HG02642 (cell line): ENCODE results near the gene LYPLAL1.
"Not testable (repeated sequence)": the region's sequence is repeated elsewhere in the genome, so short reads cannot be mapped to it uniquely, and the experiment has no call there.

Source experiments
- ATAC-seq: cut with Tn5 transposase; IDR thresholded peaks from one replicate; pipeline ENCODE4 v1.9.1; 2021; ENCODE audit warnings: mild to moderate bottlenecking; ENCODE audit not compliant: unreplicated experiment, poor library complexity

The LYPLAL1 gene

DNA sequence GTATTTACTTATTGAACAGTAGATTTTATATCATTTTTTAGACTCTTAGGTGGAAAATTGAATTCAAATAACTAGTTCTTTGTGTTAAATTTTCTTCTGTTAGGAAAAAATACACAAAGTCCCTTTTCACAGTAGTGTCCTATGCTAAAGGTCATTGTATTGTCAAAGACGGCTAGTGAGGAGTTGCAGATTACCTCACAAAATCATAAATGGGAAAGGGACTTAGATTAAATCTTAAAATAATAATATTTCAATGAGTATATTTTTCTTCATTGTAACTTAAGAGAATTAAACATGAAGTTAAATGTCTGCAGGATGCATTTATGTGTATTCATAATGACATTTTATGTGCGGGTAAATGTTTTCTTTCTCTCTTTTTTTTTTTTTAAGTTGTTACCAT, 32.7 kb downstream of the LYPLAL1 start:
- no peak for ATAC-seq

DNA sequence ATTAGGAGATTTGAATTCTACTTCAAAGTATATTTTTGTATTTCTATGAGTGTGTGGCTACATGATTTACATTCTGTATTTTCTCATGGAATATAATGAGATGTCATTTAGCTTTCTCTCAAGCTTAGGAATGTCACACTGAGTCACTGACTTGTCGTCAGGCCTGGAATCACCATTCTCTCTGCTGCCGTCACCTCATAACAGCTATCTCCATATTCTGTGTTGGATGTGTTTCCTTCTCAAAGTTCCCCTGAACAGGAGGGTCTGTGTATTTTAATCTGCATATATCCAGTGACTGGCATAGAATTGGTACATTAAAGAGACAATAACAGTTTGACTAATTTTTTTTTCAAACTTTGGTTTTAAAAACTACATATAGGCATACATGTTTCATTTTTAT, 35.9 kb downstream of the LYPLAL1 start:
- no peak for ATAC-seq

DNA sequence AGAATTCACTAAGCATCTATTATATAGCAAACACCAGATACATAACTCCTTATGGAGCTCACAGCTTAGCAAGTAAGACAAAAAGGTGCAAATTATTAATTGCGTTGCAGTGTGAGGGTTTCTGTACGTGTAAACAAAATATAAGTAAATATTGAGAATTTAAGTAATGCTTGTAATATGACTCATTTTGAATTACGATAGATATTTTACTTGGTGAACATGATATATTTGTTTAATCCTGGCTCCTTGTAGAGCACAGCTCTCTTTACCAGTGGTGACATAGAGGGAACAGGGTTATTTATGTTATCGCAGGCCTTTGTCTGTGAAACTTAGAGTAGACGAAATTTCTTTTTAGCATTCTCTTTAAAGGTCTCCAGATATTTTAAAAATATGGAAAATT, 36.4 kb downstream of the LYPLAL1 start:
- no peak for ATAC-seq

DNA sequence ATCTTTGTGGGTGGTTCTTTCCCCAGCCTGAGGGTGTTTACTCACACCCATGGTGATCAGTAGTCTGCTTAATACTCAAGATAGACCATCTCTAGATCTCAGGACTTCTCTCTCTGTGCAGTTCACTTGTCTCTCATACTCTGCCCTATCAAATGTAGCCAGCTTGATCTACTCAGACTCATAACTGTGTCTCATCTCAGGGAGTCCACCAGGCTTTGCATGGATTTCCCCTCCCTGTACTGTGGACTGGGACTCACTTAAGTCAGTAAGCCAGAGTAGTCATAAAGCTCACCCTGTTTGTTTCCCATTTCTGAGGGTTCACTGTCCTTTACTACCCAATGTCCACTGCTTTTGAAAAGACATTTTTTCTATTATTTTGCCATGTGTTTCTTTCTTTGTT, 41.8 kb downstream of the LYPLAL1 start:
- peak; percentile 52 for ATAC-seq

DNA sequence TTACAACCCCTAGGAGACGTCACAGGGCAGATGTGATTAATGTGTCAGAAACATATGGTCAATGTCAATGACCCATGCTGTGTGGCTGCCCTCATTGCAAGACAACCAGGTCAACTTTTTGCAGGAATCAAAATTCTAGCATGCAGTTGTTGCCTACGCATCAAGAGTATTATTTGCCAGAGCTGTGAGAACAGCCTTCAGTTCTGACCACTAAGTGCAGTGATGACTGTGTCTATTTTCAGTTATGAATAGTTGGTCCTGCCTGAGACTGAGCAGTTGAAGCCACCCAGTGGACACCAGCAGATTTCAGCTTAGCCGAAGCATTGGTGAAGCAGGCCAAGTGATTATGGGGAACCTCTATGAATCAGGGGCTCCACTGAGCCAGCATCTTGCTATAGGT, 47.3 kb downstream of the LYPLAL1 start:
- peak; percentile 86 for ATAC-seq

DNA sequence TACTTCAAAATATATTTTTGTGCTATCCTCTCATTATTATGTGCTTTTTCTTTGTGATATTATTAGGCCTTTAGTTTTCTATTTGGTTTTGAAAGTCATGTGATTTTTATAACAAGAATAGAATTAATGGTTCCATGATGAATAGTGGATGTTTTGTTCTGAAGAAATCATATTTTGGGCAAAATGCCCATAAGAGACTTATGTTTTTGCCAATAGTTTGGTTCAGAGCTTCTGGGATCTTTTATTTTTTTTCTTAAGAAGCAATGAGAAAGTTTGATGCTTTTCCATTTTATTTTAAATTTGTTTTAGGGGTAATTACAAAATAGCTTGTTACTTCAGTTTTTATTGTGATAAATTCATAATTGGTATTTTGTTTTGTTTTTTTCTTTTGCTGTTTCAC, 49.8 kb downstream of the LYPLAL1 start:
- ATAC-seq, result no peak

DNA sequence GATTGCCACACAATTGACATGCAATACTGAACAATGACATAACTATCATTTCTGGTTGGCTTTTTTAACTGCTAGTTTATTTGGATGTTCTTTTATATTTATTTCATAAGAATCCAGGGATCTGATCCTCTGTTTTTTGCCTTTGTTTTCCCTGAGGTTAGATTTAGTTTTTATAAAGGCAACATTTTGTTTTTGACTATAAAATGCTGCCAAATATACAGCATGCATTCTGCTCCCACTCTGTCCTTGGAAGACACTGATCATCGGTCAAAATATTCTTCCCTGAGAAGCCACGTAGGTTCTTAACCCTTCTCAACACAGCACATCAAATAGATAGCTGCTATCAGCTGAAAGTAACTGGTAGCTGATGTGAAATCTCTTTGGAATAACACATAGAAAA, 52.5 kb downstream of the LYPLAL1 start:
- ATAC-seq, result no peak

DNA sequence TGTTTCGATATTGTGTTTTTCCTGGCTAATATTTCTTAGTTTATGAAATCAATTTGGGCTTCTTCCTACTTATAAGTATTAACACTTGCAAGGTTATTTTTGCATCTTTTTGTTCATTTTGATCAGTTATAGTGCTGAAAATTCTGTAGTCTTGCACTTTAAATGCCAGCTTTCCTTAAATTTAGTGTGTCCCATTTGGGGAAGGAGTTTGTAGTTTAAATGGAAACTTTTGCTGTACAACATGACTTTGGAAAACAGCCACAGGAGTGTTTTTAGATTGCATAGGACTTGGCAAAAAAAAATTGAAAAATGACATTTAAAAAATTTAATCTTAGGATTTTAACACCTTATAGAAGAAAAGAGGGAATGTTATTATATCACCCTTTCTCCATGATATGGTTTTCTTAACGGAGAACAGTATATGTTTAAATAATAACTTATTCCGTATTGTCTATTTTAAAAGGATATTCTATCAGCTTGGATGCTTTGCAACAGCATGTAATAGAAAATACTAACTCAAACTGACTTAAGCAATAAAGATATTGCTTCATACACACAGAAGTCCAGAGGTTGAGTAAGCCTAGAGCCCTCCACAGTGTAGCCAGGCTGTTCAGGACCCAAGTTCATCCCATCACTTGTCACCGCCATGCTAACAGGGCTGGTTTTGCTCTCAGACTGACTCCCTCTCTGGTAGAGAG, 53.8 kb downstream of the LYPLAL1 start:
- ATAC-seq, result no peak

DNA sequence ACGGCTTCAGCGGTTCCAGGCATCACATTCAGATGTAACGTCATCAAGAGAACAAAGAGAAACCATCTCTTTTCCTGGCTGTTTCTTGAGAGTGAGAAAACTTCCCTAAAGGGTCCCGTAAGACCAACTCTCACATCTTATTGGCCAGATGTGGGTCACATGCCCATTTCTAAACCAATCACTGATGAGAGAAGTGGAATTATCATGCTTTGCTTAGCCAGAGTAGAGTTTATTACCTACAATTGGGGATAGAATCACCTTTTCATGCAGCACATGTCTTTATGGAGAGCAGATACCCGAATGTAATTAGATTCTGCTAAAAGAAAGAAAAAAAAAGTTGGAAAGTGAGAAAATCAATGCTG, 54.4 kb downstream of the LYPLAL1 start:
- ATAC-seq, result no peak

DNA sequence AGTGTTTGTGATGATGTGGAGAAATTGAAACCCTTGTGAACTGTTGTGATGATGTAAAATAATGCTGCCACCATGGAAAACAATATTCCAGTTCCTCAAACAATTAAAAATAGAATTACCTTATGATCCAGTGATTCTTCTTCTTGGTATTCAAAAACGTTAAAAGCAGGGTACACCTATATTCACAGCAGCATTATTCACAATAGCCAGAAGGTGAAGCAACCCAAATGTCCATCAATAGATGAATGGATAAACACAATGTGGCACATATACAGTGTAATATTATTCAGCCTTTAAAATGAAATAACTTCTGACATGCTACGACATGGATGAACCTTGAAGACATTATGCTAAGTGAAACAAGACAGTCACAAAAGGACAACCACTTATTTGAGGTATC, 59.2 kb downstream of the LYPLAL1 start:
- ATAC-seq, result no peak

DNA sequence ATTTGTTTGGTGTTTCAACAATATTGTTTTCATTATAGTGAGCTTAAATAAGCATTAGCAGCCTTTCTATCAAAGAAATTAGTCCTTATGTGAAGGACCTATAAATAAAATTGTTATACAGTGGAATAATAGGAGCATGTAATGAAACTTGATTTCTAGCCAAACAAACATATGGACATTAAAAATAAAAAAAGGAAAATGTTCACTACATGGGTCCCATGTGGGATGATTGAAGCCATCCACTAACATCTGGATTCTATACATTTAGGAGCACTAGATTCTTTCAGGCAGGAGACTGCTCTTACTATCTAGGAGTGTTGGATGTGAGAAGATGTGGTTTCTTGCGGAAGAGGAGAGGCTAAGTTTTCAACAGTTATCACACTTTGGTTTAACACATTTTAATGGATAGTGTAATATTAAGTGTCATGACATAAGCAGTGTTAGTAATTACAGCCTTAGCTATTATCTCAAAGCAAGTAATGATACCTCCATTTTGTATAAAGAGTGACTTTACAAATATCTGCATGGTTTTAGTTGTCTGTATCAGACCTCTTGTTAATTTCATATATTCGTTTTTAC, 62.3 kb downstream of the LYPLAL1 start:
- no peak for ATAC-seq

DNA sequence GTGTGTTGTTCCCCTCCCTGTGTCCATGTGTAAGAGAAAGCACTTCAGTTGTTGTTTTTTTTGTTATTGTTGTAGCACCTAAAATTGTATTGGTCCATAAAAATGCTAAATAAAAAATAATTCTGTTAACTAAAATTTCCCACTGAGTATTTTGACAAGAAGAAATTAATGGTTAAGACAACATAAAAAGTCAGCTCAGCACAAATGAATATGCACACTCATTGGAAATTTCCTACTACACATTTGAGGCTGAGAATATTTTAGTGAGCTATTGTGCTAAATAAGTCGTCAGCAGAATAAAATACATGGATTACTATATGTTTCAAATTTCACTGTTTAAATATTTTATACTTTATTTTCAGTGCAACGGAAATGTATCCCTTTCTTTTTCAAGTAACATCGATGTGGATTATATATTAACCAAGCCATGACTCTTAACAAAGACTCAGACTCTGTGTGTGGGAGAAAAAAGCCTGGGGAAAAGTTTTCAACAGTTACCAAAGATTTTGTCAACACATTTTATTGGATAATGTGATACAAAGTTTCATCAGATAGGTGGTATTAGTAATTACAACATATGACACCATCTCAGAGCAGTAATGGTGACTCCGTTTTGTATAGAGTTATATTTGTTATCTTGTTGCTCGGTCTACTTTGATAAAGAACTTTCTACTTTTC, 63.4 kb downstream of the LYPLAL1 start:
- no peak for ATAC-seq

DNA sequence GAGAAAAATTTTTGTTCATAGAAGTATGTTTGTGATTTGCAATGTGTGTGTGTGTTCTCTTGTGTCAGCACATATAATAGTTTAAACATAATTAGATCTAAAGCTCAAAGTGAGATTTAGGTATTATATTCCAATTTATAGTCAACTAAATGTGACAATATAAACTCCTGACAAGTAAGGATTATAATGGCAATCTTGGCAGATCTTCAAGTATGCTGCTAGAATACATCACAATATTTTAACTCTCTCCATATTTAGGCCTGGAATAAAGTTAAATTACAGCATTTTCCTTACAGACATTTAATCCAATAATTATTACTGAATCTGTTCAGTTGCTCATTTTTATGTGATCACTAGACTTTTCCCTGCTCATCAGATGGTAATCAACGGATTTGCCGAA, 65.8 kb downstream of the LYPLAL1 start:
- no peak for ATAC-seq

DNA sequence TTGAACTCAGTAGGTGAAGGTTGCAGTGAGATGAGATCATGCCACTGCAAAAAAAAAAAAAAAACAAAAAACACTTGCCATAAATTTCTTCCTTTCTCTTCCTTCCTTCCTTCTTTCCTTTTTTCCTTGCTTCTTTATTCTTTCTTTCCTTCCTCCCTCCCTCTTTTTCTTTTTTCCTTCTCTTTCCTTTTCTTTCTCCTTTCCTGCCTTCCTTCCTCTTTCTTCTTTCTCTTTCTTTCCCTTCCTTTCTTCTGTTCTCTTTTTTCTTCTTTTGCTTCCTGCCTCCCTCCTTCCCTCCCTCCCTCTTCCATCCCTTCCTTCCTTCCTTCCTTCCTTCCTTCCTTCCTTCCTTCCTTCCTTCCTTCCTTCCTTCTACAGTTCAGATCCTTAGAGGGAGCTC, 71.2 kb downstream of the LYPLAL1 start:
- no peak for ATAC-seq

DNA sequence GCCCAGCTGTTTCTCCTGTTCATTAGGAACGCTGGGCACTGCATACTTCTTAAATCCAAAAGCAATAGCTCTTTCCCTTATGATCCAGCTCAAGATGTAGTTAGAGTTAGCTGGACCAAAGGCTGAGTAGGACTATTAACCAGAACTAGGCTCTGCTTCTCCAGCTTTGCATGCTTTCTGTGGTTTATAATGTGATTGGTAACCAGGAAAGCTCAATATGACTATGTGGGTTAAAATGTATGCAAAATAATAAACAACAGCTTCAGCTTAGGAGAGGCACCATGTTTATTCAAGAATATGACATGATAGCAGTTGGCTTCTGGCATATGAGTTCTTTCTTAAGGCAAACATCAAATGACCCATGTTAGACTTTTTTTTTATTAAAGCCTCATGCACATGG, 73.8 kb downstream of the LYPLAL1 start:
- ATAC-seq, result no peak

DNA sequence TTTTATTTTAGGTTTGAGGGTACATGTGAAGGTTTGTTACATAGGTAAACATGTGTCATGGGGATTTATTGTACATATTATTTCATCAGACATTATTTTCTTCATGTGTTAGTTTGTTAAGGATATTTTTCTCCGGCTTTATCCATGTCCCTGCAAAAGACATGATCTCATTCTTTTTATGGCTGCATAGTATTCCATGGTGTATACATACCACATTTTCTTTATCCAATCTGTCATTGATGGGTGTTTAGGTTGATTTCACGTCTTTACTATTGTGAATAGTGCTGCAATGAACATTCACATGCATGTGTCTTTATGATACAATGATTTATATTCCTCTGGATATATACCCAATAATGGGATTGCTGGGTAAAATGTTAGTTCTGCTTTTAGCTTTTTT, 76.8 kb downstream of the LYPLAL1 start:
- not testable (repeated sequence) for ATAC-seq

DNA sequence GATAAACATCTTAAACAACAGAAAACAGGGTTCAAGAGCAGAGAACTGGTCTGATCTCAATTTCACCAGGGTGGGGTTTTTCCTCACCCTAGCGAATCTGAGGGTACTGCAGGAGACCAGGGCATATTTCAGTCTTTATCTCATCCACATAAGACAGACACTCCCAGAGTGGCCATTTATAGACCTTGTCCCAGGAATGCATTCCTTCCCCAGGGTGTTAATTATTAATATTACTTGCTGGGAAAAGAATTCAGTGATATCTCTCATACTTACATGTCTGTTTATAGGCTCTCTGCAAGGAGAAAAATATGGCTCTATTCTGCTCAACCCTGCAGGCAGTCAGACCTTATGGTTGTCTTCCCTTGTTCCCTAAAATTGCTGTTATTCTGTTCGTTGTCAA, 84.1 kb downstream of the LYPLAL1 start:
- ATAC-seq, result no peak

DNA sequence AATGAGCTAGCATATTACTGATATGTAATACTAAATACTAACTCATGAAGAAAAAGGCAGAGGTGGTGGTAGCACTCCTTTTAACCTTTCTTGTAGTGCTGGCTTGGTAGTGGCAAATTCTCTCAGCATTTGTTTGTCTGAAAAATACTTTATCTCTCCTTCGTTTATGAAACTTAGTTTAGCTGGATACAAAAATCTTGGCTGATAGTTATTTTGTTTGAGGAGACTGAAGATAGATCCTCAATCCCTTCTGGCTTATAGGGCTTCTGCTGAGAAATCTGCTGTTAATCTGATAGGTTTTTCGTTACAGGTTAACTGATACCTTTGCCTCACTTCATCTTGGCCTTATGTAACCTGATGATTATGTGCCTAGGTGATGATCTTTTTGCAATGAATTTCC, 87.8 kb downstream of the LYPLAL1 start:
- ATAC-seq, result no peak
